ELF-1 (cell line): ENCODE results near the gene GABRB1.

ENCODE experiments used
- DNase-seq: peaks from one replicate; pipeline ENCODE4 v3.0.0-alpha.2; 2016; ENCODE audit warnings: low read depth, low spot score

Gene GABRB1

GRCh38 chr4:47110546-47111132 lies 79.3 kb downstream of the GABRB1 start:
- DNase-seq: no peak

GRCh38 chr4:47118192-47118929 lies 87.0 kb downstream of the GABRB1 start:
- no peak for DNase-seq

- DNase-seq: no peak
Observed at GRCh38 chr4:47120783-47121182, 89.4 kb downstream of the GABRB1 start.

GRCh38 chr4:47122592-47123291 lies 91.4 kb downstream of the GABRB1 start:
- DNase-seq: peak; percentile 75

- no peak for DNase-seq
Observed at GRCh38 chr4:47128991-47129390, 97.6 kb downstream of the GABRB1 start.

- DNase-seq: no peak
Observed at GRCh38 chr4:47135210-47135609, 103.8 kb downstream of the GABRB1 start.

- no peak for DNase-seq
Observed at GRCh38 chr4:47143261-47143660, 111.9 kb downstream of the GABRB1 start.

GRCh38 chr4:47145630-47146029 lies 114.3 kb downstream of the GABRB1 start:
- no peak for DNase-seq

GRCh38 chr4:47154816-47155370 lies 123.5 kb downstream of the GABRB1 start:
- no peak for DNase-seq

GRCh38 chr4:47155919-47156318 lies 124.6 kb downstream of the GABRB1 start:
- no peak for DNase-seq

- no peak for DNase-seq
Observed at GRCh38 chr4:47160095-47160494, 128.7 kb downstream of the GABRB1 start.

- DNase-seq: no peak
Observed at GRCh38 chr4:47167081-47168035, 136.0 kb downstream of the GABRB1 start.

GRCh38 chr4:47184083-47184482 lies 152.7 kb downstream of the GABRB1 start:
- no peak for DNase-seq

GRCh38 chr4:47185761-47186160 lies 154.4 kb downstream of the GABRB1 start:
- no peak for DNase-seq

- DNase-seq: no peak
Observed at GRCh38 chr4:47187608-47188007, 156.2 kb downstream of the GABRB1 start.

GRCh38 chr4:47193179-47193578 lies 161.8 kb downstream of the GABRB1 start:
- DNase-seq: no peak

GRCh38 chr4:47194036-47194737 lies 162.8 kb downstream of the GABRB1 start:
- no peak for DNase-seq

- DNase-seq: no peak
Observed at GRCh38 chr4:47195706-47196105, 164.3 kb downstream of the GABRB1 start.

- DNase-seq: no peak
Observed at GRCh38 chr4:47198791-47199190, 167.4 kb downstream of the GABRB1 start.

GRCh38 chr4:47203593-47203992 lies 172.2 kb downstream of the GABRB1 start:
- DNase-seq: no peak

- no peak for DNase-seq
Observed at GRCh38 chr4:47207555-47207954, 176.2 kb downstream of the GABRB1 start.
